A549 (cell line): ENCODE measurements around the gene JOSD2. TPM values are rescaled to one million over a fixed set of nuclear protein-coding genes. Genes with fewer than 3 reads are reported as not detected.
A peak's percentile ranks its signal among the peaks of the same experiment; 100 is the strongest.

Experiments
- ATAC-seq, 2 experiments: fragments of 200-7000 bp in 1 of 2; fragments of >200 bp in 1 of 2; cut with Nextera tagmentation in 1 of 2; cut with Tn5 transposase in 1 of 2; 3 replicates each; pipeline versions ENCODE4 v1.8.0 to v1.9.1; 2018 to 2020; ENCODE audit warnings: mild to moderate bottlenecking in 1 of 2, moderate library complexity in 1 of 2
- CTCF ChIA-PET: fragments of 300-600 bp; sonication (Branson Sonifier 250); formaldehyde crosslinking; extraction: SDS; loops from one replicate; lab custom pipeline; 2021; ENCODE audit warnings: antibody characterized with exemption, inconsistent platforms; lab: Yijun Ruan, JAX
- POLR2A ChIA-PET: fragments of 350-600 bp; formaldehyde crosslinking; extraction: SDS; loops from one replicate; lab custom pipeline; 2021; ENCODE audit warnings: antibody characterized with exemption, inconsistent platforms; lab: Yijun Ruan, JAX
- DNase-seq, 2 experiments: peaks; one replicate each; pipeline versions ENCODE4 v3.0.0 to v3.0.0-alpha.2; 2011 to 2016; ENCODE audit warnings: low read depth in 1 of 2, low spot score in 1 of 2
- FAIRE-seq: peaks from 2 replicates; lab custom pipeline; 2011; peaks lifted over from hg19 to GRCh38; lab: Jason Lieb, UNC
- H3K27ac ChIP-seq, 2 experiments: fragments of >200 bp; sonication (Bioruptor Twin); formaldehyde crosslinking; 3 replicates each; pipeline ENCODE4 v1.5.1; 2016 to 2017
- H3K4me1 ChIP-seq: fragments of >200 bp; sonication (Bioruptor Twin); formaldehyde crosslinking; 3 replicates; pipeline ENCODE4 v1.6.1; 2016
- H3K4me2 ChIP-seq: fragments of >200 bp; sonication (Bioruptor Twin); formaldehyde crosslinking; 3 replicates; pipeline ENCODE4 v1.6.1; 2016
- H3K4me3 ChIP-seq: fragments of >200 bp; sonication (Bioruptor Twin); formaldehyde crosslinking; 3 replicates; pipeline ENCODE4 v1.5.1; 2016
- H3K9me3 ChIP-seq: fragments of >200 bp; sonication (Bioruptor Twin); formaldehyde crosslinking; 3 replicates; pipeline ENCODE4 v1.6.1; 2016
- BHLHE40 ChIP-seq: IDR thresholded peaks from 2 replicates; pipeline ENCODE4 v1.6.1; 2012; ENCODE audit warnings: low read depth, low read length, inconsistent platforms
- CBX8 ChIP-seq: fragments of 200-600 bp; sonication (generic); IDR thresholded peaks from 2 replicates; pipeline ENCODE4 v1.6.1; 2016
- CEBPB ChIP-seq, 2 experiments: fragments of >200 bp in 1 of 2; sonication (Bioruptor Twin) in 1 of 2; formaldehyde crosslinking in 1 of 2; IDR thresholded peaks; 2 replicates each; pipeline ENCODE4 v1.6.1; 2012 to 2016
- CHD2 ChIP-seq: fragments of 150-350 bp; IDR thresholded peaks from 2 replicates; pipeline ENCODE4 v1.6.1; 2014; ENCODE audit warnings: low read length; ENCODE audit not compliant: partially characterized antibody
- EHF ChIP-seq: fragments of 250-450 bp; sonication (Bioruptor Pico); IDR thresholded peaks from 2 replicates; pipeline ENCODE4 v1.5.0; 2020; ENCODE audit warnings: mild to moderate bottlenecking
- ESRRA ChIP-seq: fragments of 150-350 bp; IDR thresholded peaks from 2 replicates; pipeline ENCODE4 v1.6.1; 2014; ENCODE audit warnings: mild to moderate bottlenecking, low read length, borderline replicate concordance
- FOSB ChIP-seq: fragments of 250-450 bp; sonication (Bioruptor Pico); IDR thresholded peaks from 2 replicates; pipeline ENCODE4 v1.5.0; 2020; ENCODE audit warnings: mild to moderate bottlenecking, moderate library complexity
- HOXA7 ChIP-seq: fragments of 250-450 bp; sonication (Bioruptor Pico); IDR thresholded peaks from 2 replicates; pipeline ENCODE4 v1.5.0; 2020; ENCODE audit warnings: mild to moderate bottlenecking, moderate library complexity
- HOXB13 ChIP-seq: fragments of 250-450 bp; sonication (Bioruptor Pico); IDR thresholded peaks from 2 replicates; pipeline ENCODE4 v1.5.0; 2020; ENCODE audit warnings: low read depth, mild to moderate bottlenecking, moderate library complexity
- HOXB5 ChIP-seq: fragments of 250-450 bp; sonication (Bioruptor Pico); IDR thresholded peaks from 2 replicates; pipeline ENCODE4 v1.5.0; 2020; ENCODE audit warnings: mild to moderate bottlenecking, moderate library complexity
- JUN ChIP-seq, 2 experiments: fragments of >200 bp; sonication (Bioruptor Twin); formaldehyde crosslinking; IDR thresholded peaks; 2 replicates in 1 of 2; 3 replicates in 1 of 2; pipeline ENCODE4 v1.6.1; 2016 to 2017
- KDM1A ChIP-seq: fragments of 200-600 bp; sonication (generic); IDR thresholded peaks from 2 replicates; pipeline ENCODE4 v1.6.1; 2016; ENCODE audit warnings: low read depth, mild to moderate bottlenecking
- KDM5A ChIP-seq: fragments of 200-600 bp; sonication (generic); IDR thresholded peaks from 2 replicates; pipeline ENCODE4 v1.6.1; 2016; ENCODE audit warnings: antibody characterized with exemption, mild to moderate bottlenecking
- MAFK ChIP-seq: fragments of 450-650 bp; IDR thresholded peaks from 2 replicates; pipeline ENCODE4 v1.6.1; 2014; ENCODE audit not compliant: partially characterized antibody
- NFE2L2 ChIP-seq: fragments of 150-350 bp; conservative IDR thresholded peaks from 2 replicates; pipeline ENCODE4 v1.6.1; 2014; ENCODE audit warnings: low read length
- NPAS2 ChIP-seq: fragments of 250-450 bp; sonication (Bioruptor Pico); IDR thresholded peaks from 2 replicates; pipeline ENCODE4 v1.8.0; 2022; ENCODE audit warnings: mild to moderate bottlenecking, moderate library complexity, borderline replicate concordance
- POLR2A ChIP-seq: IDR thresholded peaks from 2 replicates; pipeline ENCODE4 v1.6.1; 2012; ENCODE audit warnings: mild to moderate bottlenecking, low read length
- POLR2AphosphoS2 ChIP-seq: conservative IDR thresholded peaks from 2 replicates; pipeline ENCODE4 v1.6.1; 2012; ENCODE audit warnings: low read length, improper control_type of control experiment, inconsistent platforms
- RAD21 ChIP-seq, 2 experiments: fragments of >200 bp in 1 of 2; sonication (Bioruptor Twin) in 1 of 2; formaldehyde crosslinking in 1 of 2; IDR thresholded peaks in 1 of 2; conservative IDR thresholded peaks in 1 of 2; 2 replicates in 1 of 2; 3 replicates in 1 of 2; pipeline ENCODE4 v1.6.1; 2012 to 2018; ENCODE audit warnings: inconsistent platforms in 1 of 2
- RARB ChIP-seq: fragments of 250-450 bp; sonication (Bioruptor Pico); IDR thresholded peaks from 2 replicates; pipeline ENCODE4 v1.8.0; 2021; ENCODE audit warnings: mild to moderate bottlenecking, moderate library complexity
- RCOR1 ChIP-seq: fragments of 150-350 bp; IDR thresholded peaks from 2 replicates; pipeline ENCODE4 v1.6.1; 2014; ENCODE audit warnings: antibody characterized with exemption, low read length, low read depth
- REST ChIP-seq: fragments of 200-600 bp; sonication (generic); IDR thresholded peaks from 2 replicates; pipeline ENCODE4 v1.6.1; 2016; ENCODE audit warnings: antibody characterized with exemption, mild to moderate bottlenecking, moderate library complexity
- RFX5 ChIP-seq: fragments of 450-650 bp; IDR thresholded peaks from 2 replicates; pipeline ENCODE4 v1.7.1; 2014; ENCODE audit warnings: antibody characterized with exemption, mild to moderate bottlenecking, moderate library complexity
- SMC3 ChIP-seq: fragments of >200 bp; sonication (Bioruptor Twin); formaldehyde crosslinking; IDR thresholded peaks from 3 replicates; pipeline ENCODE4 v1.6.1; 2018; ENCODE audit warnings: inconsistent platforms
- TFCP2L1 ChIP-seq: fragments of 250-450 bp; sonication (Bioruptor Pico); IDR thresholded peaks from 2 replicates; pipeline ENCODE4 v1.5.0; 2021; ENCODE audit warnings: mild to moderate bottlenecking
- TP53 ChIP-seq: fragments of 250-450 bp; sonication (Bioruptor Pico); IDR thresholded peaks from 2 replicates; pipeline ENCODE4 v1.5.0; 2021; ENCODE audit warnings: mild to moderate bottlenecking, moderate library complexity
- ZC3H11A ChIP-seq: fragments of 450-650 bp; IDR thresholded peaks from 2 replicates; pipeline ENCODE4 v1.6.1; 2014; ENCODE audit warnings: antibody characterized with exemption, mild to moderate bottlenecking
- ZFP36 ChIP-seq: fragments of 450-650 bp; IDR thresholded peaks from 2 replicates; pipeline ENCODE4 v1.6.1; 2014; ENCODE audit warnings: borderline replicate concordance; ENCODE audit not compliant: partially characterized antibody
- ZSCAN20 ChIP-seq: fragments of 250-450 bp; sonication (Bioruptor Pico); IDR thresholded peaks from 2 replicates; pipeline ENCODE4 v1.8.0; 2022; ENCODE audit warnings: mild to moderate bottlenecking, moderate library complexity
- WGBS: methylation state at CpG from one replicate; pipeline ENCODE4 v1.1.6; 2017; ENCODE audit errors: missing lambda C conversion rate; 5-methylcytosine and 5-hydroxymethylcytosine counted together
- polyA plus RNA-seq, 4 experiments: library from polyadenylated mRNA; depleted of rRNA in 3 of 4; stranded (reverse); fragments of >200 nt; fragmentation: RNase III in 1 of 4; extraction: RNeasy Plus Mini Kit Qiagen cat#74134 plus additional on column Dnase treatment in 1 of 4; gene quantifications; 2 replicates in 3 of 4; 3 replicates in 1 of 4; pipeline ENCODE4 v1.2.3, GENCODE V29; 2011 to 2017
- TF ChIP-seq, protein P1 (sequence below): fragments of 450-650 bp; IDR thresholded peaks from 2 replicates; pipeline ENCODE4 v1.6.1; 2014; ENCODE audit warnings: antibody characterized with exemption
- TF ChIP-seq, protein P2 (sequence below): fragments of 150-350 bp; IDR thresholded peaks from 2 replicates; pipeline ENCODE4 v1.6.1; 2014; ENCODE audit warnings: low read depth, mild to moderate bottlenecking, low read length
- TF ChIP-seq, protein P3 (sequence below): IDR thresholded peaks from 2 replicates; pipeline ENCODE4 v1.6.1; 2012; ENCODE audit warnings: low read depth, borderline replicate concordance

Gene JOSD2
- polyA plus RNA-seq, 2 of the 4 experiments (the other 2 are of a cell fraction), result 24.2 to 61.7 TPM

- no peak for FAIRE-seq
- Histone ChIP-seq H3K27ac (peak overlapping the region in 1 of 2 experiments; percentile 24; a peak in 1 of 6 replicates), H3K4me1 (peaks cover 16% of the 10 kb centered on the region), H3K4me3 (no peak overlapping the region), H3K4me2 (no peak overlapping the region), H3K9me3 (no peaks in the 10 kb centered on the region)
- TF ChIP-seq KDM1A (no peak), ZSCAN20 (no peak), JUN (IDR thresholded peaks at IDR 0.05) (no peak), MAFK (no peak), CEBPB (IDR thresholded peaks at IDR 0.05) (no peak), CBX8 (no peak), FOSB (CRISPR knock-in tag) (no peak), KDM5A (no peak), HOXB13 (no peak), RARB (CRISPR knock-in tag) (no peak), BHLHE40 (no peak), HOXA7 (CRISPR knock-in tag) (no peak), RCOR1 (no peak), RAD21 (conservative IDR thresholded peaks at IDR 0.05 in 1 of 2, IDR thresholded peaks at IDR 0.05 in 1 of 2) (no peak), TFCP2L1 (no peak), ESRRA (no peak), NFE2L2 (no peak), NPAS2 (no peak)
- TF ChIP-seq, protein P1, sequence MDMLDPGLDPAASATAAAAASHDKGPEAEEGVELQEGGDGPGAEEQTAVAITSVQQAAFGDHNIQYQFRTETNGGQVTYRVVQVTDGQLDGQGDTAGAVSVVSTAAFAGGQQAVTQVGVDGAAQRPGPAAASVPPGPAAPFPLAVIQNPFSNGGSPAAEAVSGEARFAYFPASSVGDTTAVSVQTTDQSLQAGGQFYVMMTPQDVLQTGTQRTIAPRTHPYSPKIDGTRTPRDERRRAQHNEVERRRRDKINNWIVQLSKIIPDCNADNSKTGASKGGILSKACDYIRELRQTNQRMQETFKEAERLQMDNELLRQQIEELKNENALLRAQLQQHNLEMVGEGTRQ, result no peak
- TF ChIP-seq, protein P2, sequence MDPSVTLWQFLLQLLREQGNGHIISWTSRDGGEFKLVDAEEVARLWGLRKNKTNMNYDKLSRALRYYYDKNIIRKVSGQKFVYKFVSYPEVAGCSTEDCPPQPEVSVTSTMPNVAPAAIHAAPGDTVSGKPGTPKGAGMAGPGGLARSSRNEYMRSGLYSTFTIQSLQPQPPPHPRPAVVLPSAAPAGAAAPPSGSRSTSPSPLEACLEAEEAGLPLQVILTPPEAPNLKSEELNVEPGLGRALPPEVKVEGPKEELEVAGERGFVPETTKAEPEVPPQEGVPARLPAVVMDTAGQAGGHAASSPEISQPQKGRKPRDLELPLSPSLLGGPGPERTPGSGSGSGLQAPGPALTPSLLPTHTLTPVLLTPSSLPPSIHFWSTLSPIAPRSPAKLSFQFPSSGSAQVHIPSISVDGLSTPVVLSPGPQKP, result no peak
- 66% methylated on average over 10 of the region's 32 CpGs for WGBS
- ChIA-PET POLR2A (no interaction called here), CTCF (interaction anchor here (0.6 to 1.8 kb wide), 5 partner anchors 23 to 102 kb away, joined by 3 to 7 read pairs (median 4); no protein-coding TSS in a partner anchor)
- no peak for DNase-seq
- ATAC-seq, result no peak
Measured at GRCh38 chr19:50459067-50459456, 51.9 kb downstream of the JOSD2 start.

DNA sequence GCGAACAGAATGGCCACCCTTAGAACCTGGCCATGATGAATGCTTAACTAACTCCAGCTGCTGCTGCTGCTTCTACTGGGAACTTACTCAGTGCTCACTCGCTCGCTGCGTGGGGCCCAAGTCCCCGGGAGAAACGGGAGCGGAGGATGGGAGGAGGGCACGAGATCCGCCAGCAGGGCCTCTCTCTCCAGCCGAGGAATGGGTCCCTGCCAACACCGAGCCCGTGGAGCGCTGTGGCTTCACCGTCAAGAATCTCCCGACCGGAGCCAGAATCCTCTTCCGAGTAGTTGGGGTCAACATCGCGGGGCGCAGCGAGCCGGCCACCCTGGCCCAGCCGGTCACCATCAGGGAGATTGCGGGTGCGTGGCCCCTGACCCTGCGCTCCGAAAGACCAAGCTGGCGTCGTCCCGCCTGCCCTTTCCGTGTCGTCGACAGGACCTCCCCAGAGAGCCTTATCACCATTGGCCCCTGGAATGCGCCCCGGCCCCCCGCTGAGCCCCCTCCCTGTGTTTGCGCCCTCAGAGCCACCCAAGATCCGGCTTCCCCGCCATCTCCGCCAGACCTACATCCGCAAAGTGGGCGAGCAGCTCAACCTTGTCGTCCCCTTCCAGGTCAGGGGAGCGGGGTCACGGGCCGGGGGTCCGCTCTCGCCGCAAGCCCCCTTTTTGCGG lies 52.5 kb downstream of the JOSD2 start:
- CTCF ChIA-PET, result interaction anchor here (0.6 to 1.8 kb wide), 8 partner anchors 15 to 101 kb away, joined by 3 to 7 read pairs (median 4); no protein-coding TSS in a partner anchor
- peaks cover 16% of the 10 kb centered on the region for H3K4me1 ChIP-seq
- 68% methylated on average over 47 of the region's 50 CpGs for WGBS
- no peak overlapping the region for H3K4me2 ChIP-seq
- POLR2A ChIA-PET, result interaction anchor here (0.7 kb wide), 1 partner anchor 64 kb away, joined by 8 read pairs; no protein-coding TSS in a partner anchor
- peak overlapping the region in 1 of 2 experiments; percentile 24; a peak in 1 of 6 replicates for H3K27ac ChIP-seq
- TF ChIP-seq NFE2L2 (no peak), HOXA7 (CRISPR knock-in tag) (no peak), ZC3H11A (no peak), TP53 (CRISPR knock-in tag) (no peak), ZFP36 (no peak), HOXB5 (CRISPR knock-in tag) (no peak), RFX5 (no peak), CHD2 (no peak), SMC3 (no peak), POLR2AphosphoS2 (no peak), EHF (no peak), POLR2A (no peak), REST (no peak)
- TF ChIP-seq, protein P3, sequence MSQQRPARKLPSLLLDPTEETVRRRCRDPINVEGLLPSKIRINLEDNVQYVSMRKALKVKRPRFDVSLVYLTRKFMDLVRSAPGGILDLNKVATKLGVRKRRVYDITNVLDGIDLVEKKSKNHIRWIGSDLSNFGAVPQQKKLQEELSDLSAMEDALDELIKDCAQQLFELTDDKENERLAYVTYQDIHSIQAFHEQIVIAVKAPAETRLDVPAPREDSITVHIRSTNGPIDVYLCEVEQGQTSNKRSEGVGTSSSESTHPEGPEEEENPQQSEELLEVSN, result no peak
- FAIRE-seq (no peak), ATAC-seq (no peak), DNase-seq (no peak)
- H3K9me3 ChIP-seq, result no peaks in the 10 kb centered on the region
- H3K4me3 ChIP-seq, result no peak overlapping the region
